Subcutaneous abdominal adipose tissue (tissue), 5 donors: ENCODE data around the gene GPATCH2L.
A peak's percentile ranks its signal among the peaks of the same experiment; 100 is the strongest.

Experiments
- H3K27ac ChIP-seq: one replicate; pipeline ENCODE4 v1.7.0; 2013; ENCODE audit warnings: low read depth, mild to moderate bottlenecking, inconsistent platforms, low read length, moderate library complexity
- H3K27me3 ChIP-seq, 5 donors: one replicate each; pipeline ENCODE4 v1.7.0; 2013; ENCODE audit warnings: low read length in 5 of 5, inconsistent platforms in 1 of 5; ENCODE audit not compliant: control insufficient read depth in 5 of 5, insufficient read depth in 4 of 5
- H3K36me3 ChIP-seq, 5 donors: one replicate each; pipeline ENCODE4 v1.7.0; 2013; ENCODE audit warnings: low read length in 5 of 5; ENCODE audit not compliant: control insufficient read depth in 5 of 5, insufficient read depth in 5 of 5
- H3K4me1 ChIP-seq, 5 donors: one replicate each; pipeline ENCODE4 v1.7.0; 2013; ENCODE audit warnings: low read length in 5 of 5, mild to moderate bottlenecking in 3 of 5, moderate library complexity in 1 of 5; ENCODE audit not compliant: control insufficient read depth in 5 of 5, insufficient read depth in 5 of 5
- H3K4me3 ChIP-seq, 5 donors: one replicate each; pipeline ENCODE4 v1.7.0; 2013; ENCODE audit warnings: low read length in 5 of 5, low read depth in 1 of 5
- H3K9ac ChIP-seq, 5 donors: one replicate each; pipeline ENCODE4 v1.7.0; 2013; ENCODE audit warnings: low read length in 5 of 5, mild to moderate bottlenecking in 4 of 5, moderate library complexity in 3 of 5
- H3K9me3 ChIP-seq, 5 donors: one replicate each; pipeline ENCODE4 v1.7.0; 2013; ENCODE audit warnings: low read length in 5 of 5; ENCODE audit not compliant: control insufficient read depth in 5 of 5
- donor health status: healthy.
- donor health status: healthy.
- donor health status: healthy.
- donor health status: healthy.
- donor health status: healthy.

GPATCH2L gene

GRCh38 chr14:76151398-76152332, at the start of gene GPATCH2L:
TSS of gene GPATCH2L (plus strand) at chr14:76151922. CDS start at chr14:76154364, 2,442 bp downstream.
- H3K9ac ChIP-seq, result peak within 1 kb of the TSS; percentile 68 to 99 (median 97)
- peaks cover 7 to 12% (median 9%) of the 10 kb centered on the region in 5 donors for H3K36me3 ChIP-seq
- H3K4me3 ChIP-seq, result peak within 1 kb of the TSS; percentile 88 to 97 (median 94)
- peak within 1 kb of the TSS; percentile 85 for H3K27ac ChIP-seq
- no peaks in the 10 kb centered on the region for H3K27me3 ChIP-seq
- H3K4me1 ChIP-seq, result peaks cover 9 to 51% (median 49%) of the 10 kb centered on the region in 5 donors
- no peaks in the 10 kb centered on the region for H3K9me3 ChIP-seq

- no peak overlapping the region for H3K4me3 ChIP-seq
- no peaks in the 10 kb centered on the region for H3K36me3 ChIP-seq
- no peaks in the 10 kb centered on the region for H3K4me1 ChIP-seq
- H3K9ac ChIP-seq, result no peak overlapping the region
- no peaks in the 10 kb centered on the region for H3K9me3 ChIP-seq
- H3K27ac ChIP-seq, result no peak overlapping the region
- H3K27me3 ChIP-seq, result peaks cover 0 to 20% (median 6%) of the 10 kb centered on the region in 5 donors
These were observed 46.8 kb upstream of the GPATCH2L start for GRCh38 chr14:76104802-76105355.

GRCh38 chr14:76106188-76106587, 45.5 kb upstream of the GPATCH2L start:
- H3K4me1 ChIP-seq, result no peaks in the 10 kb centered on the region
- no peaks in the 10 kb centered on the region for H3K9me3 ChIP-seq
- no peaks in the 10 kb centered on the region for H3K36me3 ChIP-seq
- peaks cover 0 to 11% (median 4%) of the 10 kb centered on the region in 5 donors for H3K27me3 ChIP-seq
- H3K27ac ChIP-seq, result no peak overlapping the region
- no peak overlapping the region for H3K9ac ChIP-seq
- no peak overlapping the region for H3K4me3 ChIP-seq

- H3K9ac ChIP-seq, result no peak overlapping the region
- H3K27ac ChIP-seq, result no peak overlapping the region
- peaks cover 0 to 16% (median 9%) of the 10 kb centered on the region in 5 donors for H3K27me3 ChIP-seq
- H3K4me3 ChIP-seq, result no peak overlapping the region
- H3K4me1 ChIP-seq, result no peaks in the 10 kb centered on the region
- H3K9me3 ChIP-seq, result no peaks in the 10 kb centered on the region
- H3K36me3 ChIP-seq, result no peaks in the 10 kb centered on the region
These were observed 42.4 kb upstream of the GPATCH2L start for GRCh38 chr14:76109087-76109880.

- no peak overlapping the region for H3K27ac ChIP-seq
- peaks cover 0 to 13% (median 7%) of the 10 kb centered on the region in 5 donors for H3K27me3 ChIP-seq
- no peaks in the 10 kb centered on the region for H3K36me3 ChIP-seq
- H3K9ac ChIP-seq, result no peak overlapping the region
- no peak overlapping the region for H3K4me3 ChIP-seq
- peaks cover 0 to 3% (median 0%) of the 10 kb centered on the region in 5 donors for H3K9me3 ChIP-seq
- H3K4me1 ChIP-seq, result no peaks in the 10 kb centered on the region
These were observed 38.7 kb upstream of the GPATCH2L start for GRCh38 chr14:76112889-76113624.

GRCh38 chr14:76113691-76114090, 38.0 kb upstream of the GPATCH2L start:
- Histone ChIP-seq H3K27ac (no peak overlapping the region), H3K4me1 (no peaks in the 10 kb centered on the region), H3K27me3 (peaks cover 0 to 13% (median 7%) of the 10 kb centered on the region in 5 donors), H3K9ac (no peak overlapping the region), H3K4me3 (no peak overlapping the region), H3K36me3 (no peaks in the 10 kb centered on the region), H3K9me3 (peaks cover 0 to 3% (median 0%) of the 10 kb centered on the region in 5 donors)

GRCh38 chr14:76115010-76115422, 36.7 kb upstream of the GPATCH2L start:
- Histone ChIP-seq H3K9me3 (peaks cover 0 to 3% (median 0%) of the 10 kb centered on the region in 5 donors), H3K9ac (no peak overlapping the region), H3K27me3 (peaks cover 0 to 13% (median 7%) of the 10 kb centered on the region in 5 donors), H3K4me1 (no peaks in the 10 kb centered on the region), H3K36me3 (no peaks in the 10 kb centered on the region), H3K4me3 (no peak overlapping the region), H3K27ac (no peak overlapping the region)

- Histone ChIP-seq H3K27ac (no peak overlapping the region), H3K36me3 (no peaks in the 10 kb centered on the region), H3K4me3 (no peak overlapping the region), H3K4me1 (no peaks in the 10 kb centered on the region), H3K9me3 (peaks cover 0 to 3% (median 0%) of the 10 kb centered on the region in 5 donors), H3K9ac (no peak overlapping the region), H3K27me3 (peaks cover 0 to 10% (median 4%) of the 10 kb centered on the region in 5 donors)
These were observed 33.8 kb upstream of the GPATCH2L start for GRCh38 chr14:76117789-76118484.

- Histone ChIP-seq H3K36me3 (no peaks in the 10 kb centered on the region), H3K9ac (no peak overlapping the region), H3K27ac (no peak overlapping the region), H3K27me3 (peaks cover 0 to 7% (median 3%) of the 10 kb centered on the region in 5 donors), H3K9me3 (peaks cover 0 to 3% (median 0%) of the 10 kb centered on the region in 5 donors), H3K4me1 (no peaks in the 10 kb centered on the region), H3K4me3 (no peak overlapping the region)
These were observed 33.1 kb upstream of the GPATCH2L start for GRCh38 chr14:76118594-76118993.
